ENCODE results near the gene DRC7.
"Not testable (repeated sequence)": the region's sequence is repeated elsewhere in the genome, so short reads cannot be mapped to it uniquely, and the experiment has no call there.

DRC7 gene

DNA sequence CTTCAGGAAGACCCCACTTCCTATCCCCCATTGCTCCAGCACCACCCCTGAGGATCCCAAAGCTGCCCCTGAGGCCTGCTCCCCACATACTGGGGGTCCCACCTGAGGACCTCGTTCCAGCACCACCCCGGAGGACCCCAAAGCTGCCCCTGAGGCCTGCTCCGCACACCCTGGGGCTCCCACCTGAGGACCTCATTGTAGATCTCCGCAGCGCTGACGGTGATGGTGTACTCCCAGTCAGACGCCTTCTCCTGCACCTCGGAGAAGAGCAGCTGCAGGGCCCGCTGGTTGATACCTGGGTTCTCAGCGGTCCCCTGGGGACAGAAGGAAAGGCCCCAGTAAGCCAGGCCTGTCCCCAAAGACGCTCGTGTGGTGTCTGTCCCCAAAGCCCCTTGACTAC, 67.4 kb downstream of the DRC7 start:
- DNase-seq (ENCODE audit: low read depth, low spot score) = no peak

DNA sequence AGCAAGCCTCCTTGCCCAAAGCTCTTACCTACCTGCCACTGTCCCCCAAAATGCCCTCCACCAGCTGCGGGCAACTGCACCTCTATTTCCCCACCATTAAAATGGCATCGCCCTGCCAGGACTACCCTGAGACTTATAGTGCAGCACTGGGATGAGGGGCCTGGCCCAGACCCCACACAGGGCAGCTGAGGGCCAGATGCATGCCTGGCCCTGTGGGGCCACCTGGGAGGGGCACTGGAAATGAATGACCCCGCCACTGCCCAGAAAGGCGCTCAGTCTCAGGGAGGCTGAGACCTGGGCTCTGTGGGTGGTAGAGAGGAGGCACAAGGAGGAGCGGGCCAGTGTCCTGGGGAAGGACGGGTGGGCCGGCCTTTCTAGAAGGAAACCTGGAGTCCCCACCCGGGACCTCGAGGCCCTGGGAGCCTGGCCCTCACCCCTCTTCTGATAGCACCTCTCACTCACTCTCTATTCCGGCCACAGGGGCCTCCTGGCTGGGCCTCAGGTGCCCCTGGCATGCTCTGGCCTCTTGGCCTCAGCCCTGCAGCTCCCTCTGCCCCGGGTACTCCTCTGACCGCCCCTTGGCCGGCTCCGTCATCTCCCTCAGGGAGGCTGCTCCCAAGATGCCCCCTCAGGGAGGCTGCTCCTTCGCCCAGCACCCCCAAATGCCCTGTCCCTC, 67.9 kb downstream of the DRC7 start:
- DNase-seq (ENCODE audit: low read depth, low spot score) = no peak

DNA sequence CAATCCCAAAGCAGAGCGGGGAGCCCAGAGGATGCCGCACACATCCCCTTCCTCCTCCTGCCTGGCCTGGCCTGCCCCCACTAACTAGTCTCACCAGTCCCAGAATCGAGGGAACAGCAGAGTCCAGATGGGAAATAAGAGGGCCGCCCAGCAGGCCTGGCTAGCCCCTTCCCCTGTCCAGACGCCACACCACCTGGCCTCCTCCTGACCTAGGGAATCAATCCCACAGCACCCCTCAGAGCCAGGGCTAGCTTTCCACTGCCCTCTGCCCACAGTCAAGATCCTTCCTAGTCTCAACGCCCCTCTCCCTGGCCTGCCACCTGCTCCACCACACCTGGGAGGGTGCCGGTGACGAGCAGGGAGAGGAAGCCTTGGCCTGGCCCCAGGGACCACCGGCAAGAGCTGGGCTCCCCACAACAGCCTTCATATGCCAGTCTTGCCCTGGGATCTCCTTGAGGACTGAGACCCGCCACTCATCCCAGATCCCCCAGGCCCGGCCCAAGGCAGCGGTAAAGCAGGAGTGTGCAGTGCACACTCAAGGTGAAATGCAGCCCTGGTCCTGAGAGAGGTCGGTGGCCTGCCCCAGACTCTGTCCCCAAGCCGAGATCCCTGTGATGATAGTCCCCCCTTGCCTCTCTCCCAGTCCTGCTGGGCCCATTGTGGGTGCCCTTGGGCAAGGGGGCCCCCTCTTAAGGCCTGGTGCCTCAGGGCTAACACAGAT, 68.8 kb downstream of the DRC7 start:
- no peak for DNase-seq (ENCODE audit: low read depth, low spot score)

DNA sequence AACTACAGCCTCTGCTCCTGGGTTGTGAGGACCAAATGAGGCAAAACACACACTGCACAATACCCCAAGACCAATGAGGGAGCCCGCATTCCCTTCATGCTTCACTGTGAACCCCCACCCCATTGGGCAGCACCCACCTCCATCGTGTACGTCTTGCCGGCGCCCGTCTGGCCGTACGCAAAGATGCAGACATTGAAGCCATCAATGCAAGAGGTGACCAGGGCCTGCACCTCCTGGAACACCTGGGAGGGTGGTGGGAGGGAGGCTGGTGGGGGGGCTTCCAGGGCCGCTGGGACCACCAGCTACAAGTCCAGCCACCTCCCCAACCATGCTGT, 69.4 kb downstream of the DRC7 start:
- DNase-seq (ENCODE audit: low read depth, low spot score) = no peak

DNA sequence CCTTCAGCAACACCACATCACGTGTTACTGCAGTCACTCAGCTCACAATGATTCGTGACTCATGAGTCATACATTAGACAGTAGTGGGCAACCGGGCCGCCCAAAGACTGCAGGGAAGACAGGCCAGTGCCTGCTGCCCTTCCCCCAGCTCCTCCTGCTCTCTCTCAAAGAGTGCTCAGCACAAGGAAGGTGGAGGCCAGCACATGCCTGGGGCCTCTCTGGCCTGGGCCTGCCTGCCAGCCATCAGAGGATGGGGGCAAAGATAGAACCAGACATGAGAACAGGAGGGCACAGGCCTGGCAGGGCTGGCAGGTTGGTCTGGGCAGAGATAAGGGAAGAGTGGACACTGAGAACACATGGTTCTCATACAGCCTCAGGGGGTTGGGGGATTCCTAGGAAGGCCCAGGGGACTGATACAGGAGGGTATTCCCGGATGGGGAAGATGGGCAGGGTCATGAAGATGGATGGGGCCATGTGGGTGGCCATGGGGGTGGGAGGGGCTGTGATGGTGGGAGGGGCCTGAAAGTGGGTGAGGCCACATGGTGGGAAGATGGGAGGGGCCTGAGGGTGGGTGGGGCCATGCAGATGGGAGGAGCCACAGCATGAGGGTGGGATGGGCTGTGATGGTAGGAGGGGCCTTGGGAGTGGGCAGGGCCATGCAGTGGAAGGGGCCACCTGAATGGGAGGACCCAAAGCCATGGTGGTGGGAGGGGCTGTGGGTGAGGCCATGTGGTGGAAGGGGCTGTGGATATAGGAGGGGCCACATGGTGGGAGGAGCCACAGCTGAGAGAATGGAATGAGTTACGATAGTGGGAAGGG, 69.9 kb downstream of the DRC7 start:
- peak; percentile 74 for DNase-seq (ENCODE audit: low read depth, low spot score)

DNA sequence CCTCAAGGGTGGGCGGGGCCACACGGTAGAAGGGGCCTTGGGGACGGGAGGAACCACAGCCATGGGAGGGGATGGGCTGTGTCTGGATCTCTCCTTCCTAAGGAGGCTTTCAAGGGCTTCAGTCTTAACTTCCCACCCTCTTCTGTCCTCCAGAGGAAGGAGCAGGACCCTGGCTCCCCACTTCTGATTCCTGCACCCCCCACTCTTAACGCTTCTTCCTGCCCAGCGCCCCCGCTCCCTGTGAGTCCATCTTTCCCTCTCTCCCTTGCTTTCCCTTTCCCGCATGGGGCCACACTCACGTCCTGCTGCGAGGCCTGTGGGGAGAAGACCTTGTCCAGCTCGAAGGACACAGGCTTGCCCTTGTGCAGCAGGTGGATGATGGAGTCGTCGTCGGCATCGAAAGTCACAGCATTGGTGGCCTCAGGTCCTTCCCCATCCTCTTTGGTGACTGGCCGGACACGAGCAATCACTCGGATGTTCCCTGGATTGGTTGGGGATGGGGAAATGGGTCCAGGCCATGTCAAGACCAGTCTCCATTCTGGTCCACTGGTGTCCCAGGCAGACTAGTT, 70.6 kb downstream of the DRC7 start:
- DNase-seq (ENCODE audit: low read depth, low spot score) = no peak

DNA sequence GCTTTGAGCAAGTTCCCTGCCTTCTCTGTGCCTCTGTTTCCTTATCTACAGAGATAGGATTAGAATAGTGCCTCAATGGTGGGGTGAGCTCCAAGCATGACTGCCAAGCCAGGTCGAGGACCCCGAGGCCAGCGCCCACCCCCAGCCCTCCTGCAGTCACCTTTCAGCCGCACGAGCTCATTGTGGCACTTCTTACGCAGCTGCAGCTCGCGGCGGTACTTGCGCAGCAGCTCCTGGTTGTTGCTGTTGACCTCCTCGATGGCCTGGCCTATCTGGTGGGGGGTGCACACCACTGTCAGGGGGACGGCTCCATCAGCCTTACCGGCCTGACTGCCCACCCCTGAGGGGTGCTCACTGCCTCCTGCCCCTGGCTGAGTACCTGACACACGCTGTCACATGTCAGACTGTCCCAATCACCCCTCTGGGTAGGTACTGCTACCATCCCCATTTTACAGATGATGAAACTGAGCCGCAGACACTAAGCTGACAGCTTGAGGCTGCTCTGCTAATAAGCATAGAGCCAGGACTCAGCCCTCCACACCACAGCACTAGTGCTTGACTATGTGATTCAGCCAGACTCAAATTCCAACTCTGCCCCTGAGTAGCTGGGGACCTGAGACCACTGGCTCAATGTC, 72.2 kb downstream of the DRC7 start:
- no peak for DNase-seq (ENCODE audit: low read depth, low spot score)

DNA sequence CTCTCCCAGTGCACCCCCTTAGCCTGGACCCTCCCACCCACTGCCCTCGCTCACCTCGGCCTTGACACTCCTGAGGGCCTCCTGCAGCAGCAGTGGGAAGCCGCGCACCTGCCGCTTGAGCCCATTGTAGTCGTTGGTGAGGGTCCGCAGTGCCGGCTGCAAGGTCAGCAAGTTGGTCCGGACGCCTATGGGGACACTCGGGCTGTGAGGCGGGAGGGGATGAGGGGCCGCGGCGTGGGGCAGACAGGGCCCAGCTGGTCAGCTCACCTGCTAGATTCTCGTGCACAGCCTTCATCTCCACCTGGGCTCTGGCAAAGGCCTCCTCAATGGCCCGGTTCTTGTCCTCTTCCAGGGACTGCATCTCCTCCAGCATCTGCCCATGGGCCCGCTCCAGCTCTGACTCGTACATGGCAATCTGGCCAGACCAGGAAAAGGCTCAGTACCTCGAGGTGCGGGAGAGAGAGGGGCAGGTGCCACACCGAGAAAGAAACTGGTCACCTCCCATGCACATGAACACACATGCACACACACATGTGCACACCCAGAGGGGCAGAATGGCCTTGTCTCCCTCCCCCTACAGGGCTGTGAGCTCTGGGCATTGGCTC, 75.0 kb downstream of the DRC7 start:
- DNase-seq (ENCODE audit: low read depth, low spot score) = no peak

DNA sequence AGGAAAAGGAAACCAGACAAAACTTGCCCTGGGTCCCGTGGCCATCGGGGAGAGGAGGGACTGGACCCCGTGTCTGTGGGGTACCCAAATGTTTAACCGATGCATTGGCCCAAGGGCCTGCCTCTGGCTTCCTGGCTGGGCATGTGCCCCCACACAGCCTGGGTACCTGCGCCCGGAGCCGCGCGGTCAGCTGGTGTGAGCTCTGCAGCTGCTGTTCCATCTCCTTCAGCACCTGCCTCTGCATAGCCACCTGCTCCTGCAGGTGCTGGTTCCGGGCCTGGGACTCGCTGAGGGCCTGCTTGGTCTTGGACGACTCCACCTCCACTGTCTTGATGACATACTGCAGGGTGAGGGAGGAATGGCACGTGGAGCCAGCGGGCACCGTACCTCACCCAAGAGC, 75.8 kb downstream of the DRC7 start:
- DNase-seq (ENCODE audit: low read depth, low spot score) = no peak

DNA sequence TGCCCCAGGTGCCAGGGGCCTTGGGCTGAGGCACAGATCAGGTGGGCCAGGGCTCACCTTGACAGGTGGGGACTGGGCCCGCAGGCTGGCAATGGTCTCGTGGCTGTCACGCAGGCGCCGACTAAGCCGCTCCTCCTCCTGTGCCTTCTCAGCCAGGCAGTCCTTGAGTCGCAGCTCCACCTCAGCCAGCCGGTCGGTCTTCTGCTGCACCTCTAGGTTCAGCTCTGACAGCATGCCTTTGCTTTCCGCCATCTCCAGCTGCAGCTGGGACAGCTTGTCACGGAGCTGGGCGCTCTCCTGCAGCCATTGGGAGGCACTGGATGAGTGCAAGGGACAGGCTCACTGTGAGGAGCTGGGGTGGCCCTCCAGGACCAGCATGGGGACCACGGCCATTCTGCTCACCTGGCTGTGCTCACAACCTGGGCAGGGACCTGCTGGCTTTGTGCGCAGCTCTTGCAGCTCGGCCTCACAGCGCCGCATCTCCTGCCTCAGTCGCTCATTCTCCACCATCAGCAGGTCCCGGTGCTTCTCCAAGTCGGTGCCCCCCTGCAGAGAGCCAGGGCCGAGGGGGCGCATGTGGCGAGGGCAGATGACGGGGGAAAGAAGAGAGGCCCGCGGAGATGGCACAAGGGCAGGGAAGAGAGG, 76.7 kb downstream of the DRC7 start:
- DNase-seq (ENCODE audit: low read depth, low spot score) = no peak

DNA sequence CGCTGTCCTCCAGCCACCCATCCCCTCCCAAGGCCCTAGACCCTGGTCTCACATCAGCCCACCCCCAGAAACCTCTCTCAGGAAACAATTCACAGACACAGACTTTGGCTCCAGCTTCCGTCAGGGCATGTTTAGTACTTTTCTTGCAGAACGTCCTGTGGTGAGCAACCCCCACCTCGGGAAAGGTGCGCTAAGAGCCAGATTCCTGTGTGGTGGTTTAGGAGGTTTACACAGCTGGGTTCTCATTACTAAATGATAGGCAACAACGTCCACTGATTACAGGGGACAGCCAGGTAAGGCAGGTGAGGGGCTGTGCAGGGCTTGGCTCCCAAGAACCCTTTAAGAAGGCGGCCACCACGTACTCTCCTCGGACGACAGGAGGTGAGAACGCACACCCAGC, 78.4 kb downstream of the DRC7 start:
- no peak for DNase-seq (ENCODE audit: low read depth, low spot score)

DNA sequence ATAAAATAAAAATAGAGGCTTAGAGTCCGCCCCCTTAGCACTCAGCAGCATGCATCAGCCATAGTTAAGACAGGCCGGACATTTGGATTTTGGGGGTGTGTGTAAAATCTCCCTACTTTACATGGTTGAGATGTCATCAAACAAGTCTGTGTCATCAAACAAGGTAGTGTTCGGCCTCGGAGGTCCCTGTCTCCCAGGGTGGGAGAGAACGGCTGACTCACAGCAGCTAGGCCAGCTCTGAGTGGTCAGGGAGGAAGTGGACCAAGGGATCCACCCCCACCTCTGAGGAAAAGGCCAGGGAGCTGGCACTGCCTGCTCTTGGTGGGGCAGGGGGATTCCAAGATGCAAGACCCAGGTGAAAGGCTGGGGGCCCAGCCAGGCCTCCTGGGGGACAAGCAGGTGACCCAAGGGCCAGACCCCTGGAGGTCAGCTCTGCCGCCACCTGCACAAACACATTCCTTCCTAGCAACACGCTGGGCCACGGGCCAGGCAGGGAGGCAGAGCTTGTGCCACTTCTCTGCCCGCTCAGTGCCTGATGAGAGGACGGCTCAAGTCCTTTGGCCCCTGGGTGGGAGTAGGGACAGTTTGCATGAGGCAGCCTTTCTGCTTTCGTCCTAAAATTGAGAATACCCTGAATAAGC, 79.2 kb downstream of the DRC7 start:
- DNase-seq (ENCODE audit: low read depth, low spot score) = no peak

DNA sequence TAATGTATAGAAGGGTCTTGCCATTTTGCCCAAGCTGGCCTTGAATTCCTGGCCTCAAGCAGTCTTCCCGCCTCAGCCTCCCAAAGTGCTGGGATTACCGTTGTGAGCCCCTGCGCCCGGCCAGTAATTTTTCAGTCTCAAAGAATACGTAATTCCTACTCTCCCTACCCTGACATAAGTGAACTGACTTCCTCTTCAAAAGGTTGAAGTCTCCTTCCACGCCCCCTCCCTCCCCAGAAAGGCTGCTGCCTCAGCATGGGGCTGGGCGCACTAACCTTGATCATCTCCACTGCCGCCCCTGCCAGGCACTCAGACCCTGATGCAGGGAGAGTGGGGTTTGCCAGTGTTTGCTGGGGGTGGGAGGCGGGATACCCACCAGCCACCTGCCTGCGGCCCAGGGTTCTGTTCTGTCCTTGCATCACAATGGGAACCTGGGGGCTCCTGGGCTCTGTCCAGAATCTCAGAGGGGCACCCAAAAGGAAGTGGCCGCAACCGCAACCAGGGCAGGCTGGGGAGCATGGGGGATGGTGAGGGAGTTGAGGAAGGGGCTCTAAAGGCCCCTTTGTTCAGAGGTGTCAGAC, 80.2 kb downstream of the DRC7 start:
- no peak for DNase-seq (ENCODE audit: low read depth, low spot score)

DNA sequence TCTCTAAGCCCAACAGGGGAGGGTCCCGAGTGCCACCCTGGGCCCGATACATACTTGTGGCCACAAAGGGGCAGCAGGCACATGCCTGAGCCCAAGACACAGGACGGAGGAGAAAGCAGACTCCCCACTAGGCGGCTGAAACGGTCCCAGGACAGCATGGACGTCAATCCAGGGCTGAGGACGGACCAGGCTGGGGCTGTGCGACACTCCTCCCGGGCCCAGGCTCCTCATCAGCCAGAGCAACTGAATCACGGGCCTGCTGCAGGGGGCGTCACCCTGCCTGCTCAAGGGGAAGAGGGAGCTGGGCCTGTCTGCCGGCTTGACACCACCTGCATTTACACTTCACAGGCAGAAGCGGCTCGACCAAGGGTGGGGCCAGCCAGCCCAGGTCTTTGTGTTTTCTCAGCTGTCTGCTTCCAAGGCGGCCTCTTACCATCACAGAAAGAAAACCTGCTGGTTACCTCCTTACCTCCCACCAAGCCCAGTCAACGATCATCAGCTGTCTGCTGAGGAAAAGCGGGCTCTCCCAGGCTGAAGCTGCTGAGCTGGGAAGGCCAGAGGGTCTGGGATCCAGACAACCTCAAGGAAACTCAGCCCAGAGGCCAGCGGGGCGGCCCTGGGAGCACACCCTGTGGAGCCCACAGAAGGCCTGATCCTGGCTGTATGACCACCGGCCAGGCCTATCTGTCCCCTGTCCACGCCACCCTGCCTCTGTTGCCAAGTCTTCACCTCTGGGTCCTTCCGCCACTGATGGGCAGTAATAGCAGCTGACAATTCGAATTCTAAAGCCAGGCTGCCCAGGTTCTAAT, 81.3 kb downstream of the DRC7 start:
- DNase-seq (ENCODE audit: low read depth, low spot score) = peak; percentile 83

DNA sequence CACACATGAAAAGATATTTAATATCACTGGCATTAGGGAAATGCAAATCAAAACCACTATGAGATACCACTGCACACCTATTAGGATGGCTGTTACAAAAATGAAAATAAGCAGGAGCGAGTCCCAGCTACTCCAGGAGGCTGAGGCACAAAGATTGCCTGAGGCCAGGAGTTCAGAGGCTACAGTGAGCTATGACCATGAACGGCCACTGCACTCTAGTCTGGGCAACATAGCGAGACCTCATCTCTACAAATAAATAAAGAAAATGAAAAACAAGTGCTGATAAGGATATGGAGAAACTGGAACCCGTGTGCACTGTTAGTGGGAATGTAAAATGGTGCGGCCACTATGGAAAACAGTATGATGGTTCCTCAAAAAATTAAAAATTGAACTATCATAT, 84.1 kb downstream of the DRC7 start:
- DNase-seq (ENCODE audit: low read depth, low spot score) = no peak

DNA sequence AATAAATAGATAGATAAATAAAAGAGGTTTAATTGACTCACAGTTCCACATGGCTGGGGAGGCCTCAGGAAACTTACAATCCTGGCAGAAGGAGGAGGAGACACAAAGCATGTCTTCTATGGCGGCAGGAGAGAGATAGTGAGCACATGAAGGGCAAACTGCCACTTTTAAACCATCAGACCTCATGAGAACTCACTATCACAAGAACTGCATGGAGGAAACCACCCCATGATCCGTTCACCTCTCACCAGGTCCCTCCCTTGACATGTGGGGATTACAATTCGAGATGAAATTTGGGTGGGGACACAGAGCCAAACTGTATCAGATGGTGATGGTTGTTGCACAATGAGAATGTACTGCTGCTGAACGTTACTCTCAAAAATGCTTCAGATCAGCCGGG, 85.2 kb downstream of the DRC7 start:
- DNase-seq (ENCODE audit: low read depth, low spot score) = not testable (repeated sequence)

DNA sequence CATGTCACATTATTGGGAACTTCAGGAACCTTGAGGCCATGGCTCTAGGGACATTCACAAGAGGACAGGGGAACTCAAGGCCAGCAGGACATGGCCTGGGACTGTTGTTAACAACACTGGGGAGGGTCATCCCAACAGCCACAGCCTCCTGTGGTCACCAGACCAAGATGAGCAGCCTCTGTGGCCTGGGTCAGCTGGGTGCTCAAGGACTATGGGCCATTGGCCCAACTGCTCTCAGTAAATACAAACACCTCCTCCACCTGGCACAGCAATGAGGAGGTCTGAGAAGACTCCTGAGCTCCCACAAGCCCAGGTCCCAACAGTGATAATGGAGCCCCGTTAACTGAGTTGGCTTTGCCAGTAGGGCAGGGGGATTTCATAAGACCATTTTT, 86.7 kb downstream of the DRC7 start:
- no peak for DNase-seq (ENCODE audit: low read depth, low spot score)

Data from iPS DF 19.7 (cell line).